IPS-18a (cell line): Measurements from ENCODE around the gene INHBE.

Source experiments
- H3K27ac ChIP-seq: one replicate; pipeline ENCODE4 v1.5.1; 2013; ENCODE audit warnings: low read length
- H3K27me3 ChIP-seq: one replicate; pipeline ENCODE4 v1.6.1; 2013; ENCODE audit warnings: mild to moderate bottlenecking, low read length; ENCODE audit not compliant: control insufficient read depth, insufficient read depth
- H3K36me3 ChIP-seq: one replicate; pipeline ENCODE4 v1.6.1; 2013; ENCODE audit warnings: low read depth, low read length; ENCODE audit not compliant: control insufficient read depth
- H3K4me1 ChIP-seq: one replicate; pipeline ENCODE4 v1.6.1; 2013; ENCODE audit warnings: low read depth, low read length; ENCODE audit not compliant: control insufficient read depth
- H3K4me3 ChIP-seq: one replicate; pipeline ENCODE4 v1.5.1; 2013; ENCODE audit warnings: low read length
- H3K9ac ChIP-seq: one replicate; pipeline ENCODE4 v1.6.1; 2013; ENCODE audit warnings: mild to moderate bottlenecking, low read length, moderate library complexity
- H3K9me3 ChIP-seq: one replicate; pipeline ENCODE4 v1.6.1; 2013; ENCODE audit warnings: low read depth, low read length; ENCODE audit not compliant: control insufficient read depth

The INHBE gene

GRCh38 chr12:57444744-57445143 lies 10.4 kb upstream of the INHBE start:
- H3K9me3 ChIP-seq = no peaks in the 10 kb centered on the region
- H3K27me3 ChIP-seq = no peaks in the 10 kb centered on the region
- H3K4me3 ChIP-seq = no peak overlapping the region
- no peak overlapping the region for H3K27ac ChIP-seq
- H3K36me3 ChIP-seq = no peaks in the 10 kb centered on the region
- H3K9ac ChIP-seq = no peak overlapping the region
- H3K4me1 ChIP-seq = no peaks in the 10 kb centered on the region

- H3K4me3 ChIP-seq = no peak overlapping the region
These were observed 8.7 kb upstream of the INHBE start for GRCh38 chr12:57446292-57446960.

DNA sequence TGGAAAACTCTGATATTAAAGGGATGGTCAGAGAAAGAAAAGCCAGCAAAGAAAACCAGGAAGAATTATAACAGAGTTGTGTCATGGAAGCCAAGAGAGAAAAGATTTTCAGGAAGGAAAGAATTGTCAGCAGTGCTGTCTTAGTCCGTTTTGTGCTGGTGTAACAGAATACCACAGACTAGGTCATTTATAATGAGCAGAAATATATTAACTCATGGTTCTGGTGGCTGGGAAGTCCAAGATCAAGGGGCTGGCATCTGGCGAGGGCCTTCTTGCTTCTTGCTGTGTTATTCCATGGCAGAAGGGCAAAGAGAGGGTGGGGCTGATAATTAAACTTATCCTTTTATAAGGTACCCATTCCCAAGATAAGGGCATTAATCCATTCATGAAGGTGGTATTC lies 6.4 kb upstream of the INHBE start:
- Histone ChIP-seq H3K4me3 (no peak overlapping the region), H3K4me1 (peaks cover 11% of the 10 kb centered on the region), H3K27me3 (no peaks in the 10 kb centered on the region), H3K36me3 (no peaks in the 10 kb centered on the region), H3K9ac (no peak overlapping the region), H3K9me3 (no peaks in the 10 kb centered on the region), H3K27ac (no peak overlapping the region)

More at GRCh38 chr12:57446292-57446960, 8.7 kb upstream of the INHBE start:
- no peak overlapping the region for H3K9ac ChIP-seq
- no peaks in the 10 kb centered on the region for H3K4me1 ChIP-seq
- H3K9me3 ChIP-seq = no peaks in the 10 kb centered on the region
- H3K27ac ChIP-seq = no peak overlapping the region
- H3K36me3 ChIP-seq = no peaks in the 10 kb centered on the region
- no peaks in the 10 kb centered on the region for H3K27me3 ChIP-seq

GRCh38 chr12:57449375-57449774 lies 5.7 kb upstream of the INHBE start:
- no peak overlapping the region for H3K4me3 ChIP-seq
- H3K27ac ChIP-seq = no peak overlapping the region
- H3K4me1 ChIP-seq = peaks cover 11% of the 10 kb centered on the region
- no peaks in the 10 kb centered on the region for H3K9me3 ChIP-seq
- H3K9ac ChIP-seq = no peak overlapping the region
- H3K27me3 ChIP-seq = no peaks in the 10 kb centered on the region
- no peaks in the 10 kb centered on the region for H3K36me3 ChIP-seq

- no peak overlapping the region for H3K9ac ChIP-seq
- peaks cover 18% of the 10 kb centered on the region for H3K4me1 ChIP-seq
- H3K9me3 ChIP-seq = no peaks in the 10 kb centered on the region
- no peak overlapping the region for H3K27ac ChIP-seq
- H3K4me3 ChIP-seq = no peak overlapping the region
- no peaks in the 10 kb centered on the region for H3K36me3 ChIP-seq
- H3K27me3 ChIP-seq = no peaks in the 10 kb centered on the region
These were observed 5.0 kb upstream of the INHBE start for GRCh38 chr12:57450057-57450456.

DNA sequence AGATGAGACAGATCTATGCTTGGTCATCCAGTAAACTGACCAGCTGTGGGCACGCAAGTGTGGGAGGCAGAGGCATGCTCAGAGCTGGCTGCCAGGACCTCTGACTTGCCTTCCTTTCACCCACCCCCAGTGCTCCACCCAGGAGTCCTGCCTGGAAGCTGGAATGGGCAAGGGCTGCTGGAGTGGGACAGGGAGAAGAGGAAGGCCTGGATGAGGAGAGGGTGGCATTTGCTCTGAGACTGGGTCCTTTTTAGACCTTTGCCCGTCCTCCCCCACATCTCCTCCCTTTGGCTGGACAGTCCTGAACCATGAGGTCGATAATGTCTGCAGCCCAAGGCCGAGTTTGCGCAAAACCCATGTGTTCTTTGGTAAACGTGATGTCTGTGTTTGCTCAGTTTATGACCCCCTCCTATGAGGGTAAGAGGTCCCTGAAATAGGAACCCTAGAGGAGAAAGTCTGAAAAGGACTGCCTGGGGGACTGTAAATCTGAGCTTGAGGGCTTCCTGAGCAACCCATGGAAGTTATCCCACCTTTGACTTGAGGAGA lies 3.8 kb upstream of the INHBE start:
- no peak overlapping the region for H3K4me3 ChIP-seq
- peaks cover 28% of the 10 kb centered on the region for H3K4me1 ChIP-seq
- no peaks in the 10 kb centered on the region for H3K27me3 ChIP-seq
- no peaks in the 10 kb centered on the region for H3K36me3 ChIP-seq
- H3K9ac ChIP-seq = no peak overlapping the region
- no peaks in the 10 kb centered on the region for H3K9me3 ChIP-seq
- H3K27ac ChIP-seq = no peak overlapping the region

DNA sequence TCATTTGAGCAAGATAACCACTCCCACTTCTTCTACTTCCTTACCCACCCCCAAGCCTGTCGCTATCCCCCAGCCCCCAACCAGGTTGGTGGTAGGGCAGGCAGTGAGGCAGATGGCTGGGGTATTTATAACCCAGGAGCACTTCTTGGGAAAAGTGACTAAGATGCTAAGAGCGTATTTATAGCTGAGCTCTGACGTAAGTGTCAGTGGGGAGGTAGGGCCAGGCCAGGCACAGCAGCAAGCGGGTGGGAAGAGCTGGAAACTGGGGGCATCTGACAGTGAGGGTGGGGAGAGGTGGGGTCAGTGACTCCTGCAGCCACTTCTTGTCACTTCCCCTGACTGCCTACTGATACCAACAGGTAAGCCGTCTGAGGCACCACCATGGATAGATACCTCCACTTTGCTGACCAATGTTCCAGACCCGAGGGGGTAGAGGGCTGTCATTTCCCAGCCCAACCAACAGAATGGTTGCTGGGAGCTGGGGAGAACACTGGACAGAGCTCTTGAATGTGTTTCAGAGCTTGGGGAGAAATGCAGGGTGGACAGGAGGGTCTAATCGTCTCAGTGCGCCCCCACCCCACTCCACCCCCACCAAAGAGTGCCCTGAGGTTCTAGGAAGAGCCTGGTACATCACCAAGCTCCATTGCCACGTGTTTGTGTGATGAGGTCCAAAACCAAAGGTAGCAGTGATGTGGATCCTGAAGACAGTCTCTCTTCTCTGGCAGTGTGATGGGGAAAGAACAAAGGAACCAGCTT lies 2.7 kb upstream of the INHBE start:
- Histone ChIP-seq H3K9ac (no peak overlapping the region), H3K27ac (no peak overlapping the region), H3K4me3 (no peak overlapping the region), H3K9me3 (no peaks in the 10 kb centered on the region), H3K36me3 (no peaks in the 10 kb centered on the region), H3K27me3 (no peaks in the 10 kb centered on the region), H3K4me1 (peaks cover 28% of the 10 kb centered on the region)

- no peak overlapping the region for H3K27ac ChIP-seq
- no peaks in the 10 kb centered on the region for H3K9me3 ChIP-seq
- H3K27me3 ChIP-seq = no peaks in the 10 kb centered on the region
- H3K4me1 ChIP-seq = peaks cover 28% of the 10 kb centered on the region
- no peak overlapping the region for H3K4me3 ChIP-seq
- no peak overlapping the region for H3K9ac ChIP-seq
- H3K36me3 ChIP-seq = no peaks in the 10 kb centered on the region
These were observed 2.1 kb upstream of the INHBE start for GRCh38 chr12:57452937-57453509.

- Histone ChIP-seq H3K9ac (peak overlapping the region; percentile 87), H3K27ac (peak overlapping the region; percentile 99), H3K27me3 (no peaks in the 10 kb centered on the region), H3K4me1 (peaks cover 31% of the 10 kb centered on the region), H3K4me3 (no peak overlapping the region), H3K9me3 (no peaks in the 10 kb centered on the region), H3K36me3 (no peaks in the 10 kb centered on the region)
These were observed 918 bp upstream of the INHBE start for GRCh38 chr12:57454213-57454565.

- Histone ChIP-seq H3K27ac (no peak overlapping the region), H3K27me3 (no peaks in the 10 kb centered on the region), H3K9me3 (no peaks in the 10 kb centered on the region), H3K4me3 (peak overlapping the region; percentile 65), H3K4me1 (peaks cover 34% of the 10 kb centered on the region), H3K36me3 (no peaks in the 10 kb centered on the region), H3K9ac (peak overlapping the region; percentile 30)
These were observed 452 bp downstream of the INHBE start for GRCh38 chr12:57455374-57456144.

DNA sequence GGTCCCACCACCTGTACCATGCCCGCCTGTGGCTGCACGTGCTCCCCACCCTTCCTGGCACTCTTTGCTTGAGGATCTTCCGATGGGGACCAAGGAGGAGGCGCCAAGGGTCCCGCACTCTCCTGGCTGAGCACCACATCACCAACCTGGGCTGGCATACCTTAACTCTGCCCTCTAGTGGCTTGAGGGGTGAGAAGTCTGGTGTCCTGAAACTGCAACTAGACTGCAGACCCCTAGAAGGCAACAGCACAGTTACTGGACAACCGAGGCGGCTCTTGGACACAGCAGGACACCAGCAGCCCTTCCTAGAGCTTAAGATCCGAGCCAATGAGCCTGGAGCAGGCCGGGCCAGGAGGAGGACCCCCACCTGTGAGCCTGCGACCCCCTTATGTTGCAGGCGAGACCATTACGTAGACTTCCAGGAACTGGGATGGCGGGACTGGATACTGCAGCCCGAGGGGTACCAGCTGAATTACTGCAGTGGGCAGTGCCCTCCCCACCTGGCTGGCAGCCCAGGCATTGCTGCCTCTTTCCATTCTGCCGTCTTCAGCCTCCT lies 1.1 kb downstream of the INHBE start:
- Histone ChIP-seq H3K27me3 (no peaks in the 10 kb centered on the region), H3K9ac (peak overlapping the region; percentile 30), H3K27ac (no peak overlapping the region), H3K4me1 (peaks cover 34% of the 10 kb centered on the region), H3K4me3 (peak overlapping the region; percentile 65), H3K9me3 (no peaks in the 10 kb centered on the region), H3K36me3 (no peaks in the 10 kb centered on the region)
